Measurements from ENCODE around the gene KCNQ1.

Gene KCNQ1

DNA sequence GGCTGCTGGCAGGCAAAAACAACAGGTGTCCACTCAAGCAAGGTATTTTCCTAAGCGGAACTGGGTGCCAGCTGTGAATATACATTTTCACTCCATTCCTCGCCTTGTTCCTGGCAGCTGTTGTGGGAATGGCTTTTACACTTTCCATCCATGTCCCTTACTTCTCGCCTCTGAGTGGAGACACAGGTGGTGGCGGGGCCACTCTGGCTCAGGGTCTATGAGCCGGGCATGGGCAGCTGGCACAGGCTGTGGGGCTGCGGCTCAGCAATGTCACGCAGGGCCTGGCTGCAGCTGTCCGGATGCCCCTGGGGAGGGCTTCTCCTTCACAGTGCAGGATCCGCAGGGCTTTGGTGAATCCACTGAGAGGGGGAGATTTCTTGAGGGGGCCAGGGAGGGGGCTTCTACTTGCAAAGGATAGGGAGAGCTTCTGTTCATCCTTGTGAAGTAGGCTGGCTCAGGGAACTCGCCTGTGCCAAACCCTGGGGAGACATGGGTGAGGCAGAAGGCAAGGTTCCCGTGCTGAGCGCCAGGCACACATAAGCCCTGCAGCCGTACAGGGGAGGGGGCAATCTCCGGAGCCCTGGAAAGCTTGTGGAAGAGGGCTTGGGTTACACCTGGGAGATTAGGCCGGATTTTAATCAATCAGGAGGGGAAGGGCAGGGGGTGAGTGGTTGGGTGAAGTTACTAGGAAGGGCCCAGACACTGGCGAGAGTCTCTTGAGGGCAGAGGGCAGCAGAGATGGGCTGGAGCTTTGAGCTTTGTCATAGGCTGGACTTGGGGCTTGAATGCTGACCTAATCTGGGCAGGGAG is 209.3 kb downstream of the KCNQ1 start:
- no peak for FAIRE-seq
- TF ChIP-seq POLR2A (IDR thresholded peaks at IDR 0.05; ENCODE audit: low read depth, low read length) (no peak), TAF1 (IDR thresholded peaks at IDR 0.05; ENCODE audit: borderline replicate concordance, low read depth, low read length) (no peak), POLR2AphosphoS5 (IDR thresholded peaks at IDR 0.05; ENCODE audit: low read depth, low read length) (no peak)
- no peak for DNase-seq (ENCODE audit: insufficient read length)

DNA sequence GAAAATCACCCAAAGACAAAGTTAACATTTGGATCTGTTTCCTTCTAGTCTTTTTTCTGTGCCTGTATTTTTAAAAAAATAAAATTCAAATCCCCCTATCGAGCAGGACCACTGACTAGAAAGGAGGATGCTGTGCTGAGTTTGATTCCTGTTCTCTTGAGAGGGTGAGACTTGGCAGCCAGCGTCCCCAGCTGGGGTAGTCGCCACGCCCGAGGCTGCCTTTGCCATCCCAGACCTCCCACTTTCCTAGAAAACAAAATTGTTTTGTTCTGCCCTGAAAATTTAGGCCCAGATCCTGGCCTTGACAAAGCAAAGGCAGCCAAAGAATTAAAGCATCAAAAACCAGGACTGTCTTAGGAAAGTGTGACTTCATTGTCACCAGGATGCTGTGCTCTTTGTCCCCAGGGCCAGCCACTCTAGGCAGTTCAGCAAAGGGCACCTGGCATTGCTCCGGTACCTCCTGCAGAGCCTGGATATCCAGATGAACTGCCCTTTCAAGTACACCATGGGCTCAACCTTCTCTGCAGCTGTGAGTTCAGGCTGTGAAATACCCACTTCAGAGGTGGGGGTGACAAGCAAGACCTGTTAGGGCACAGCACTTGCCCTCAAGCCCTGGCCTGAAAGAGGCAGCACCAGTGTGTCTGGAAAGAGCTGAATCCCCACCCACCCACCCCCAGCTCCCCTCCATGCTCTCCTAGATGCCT is 210.4 kb downstream of the KCNQ1 start:
- DNase-seq (ENCODE audit: insufficient read length) (no peak), FAIRE-seq (no peak)
- TF ChIP-seq TAF1 (IDR thresholded peaks at IDR 0.05; ENCODE audit: borderline replicate concordance, low read depth, low read length): no peak
- no peak for TF ChIP-seq POLR2A (IDR thresholded peaks at IDR 0.05; ENCODE audit: low read depth, low read length)
- TF ChIP-seq POLR2AphosphoS5 (IDR thresholded peaks at IDR 0.05; ENCODE audit: low read depth, low read length): no peak

DNA sequence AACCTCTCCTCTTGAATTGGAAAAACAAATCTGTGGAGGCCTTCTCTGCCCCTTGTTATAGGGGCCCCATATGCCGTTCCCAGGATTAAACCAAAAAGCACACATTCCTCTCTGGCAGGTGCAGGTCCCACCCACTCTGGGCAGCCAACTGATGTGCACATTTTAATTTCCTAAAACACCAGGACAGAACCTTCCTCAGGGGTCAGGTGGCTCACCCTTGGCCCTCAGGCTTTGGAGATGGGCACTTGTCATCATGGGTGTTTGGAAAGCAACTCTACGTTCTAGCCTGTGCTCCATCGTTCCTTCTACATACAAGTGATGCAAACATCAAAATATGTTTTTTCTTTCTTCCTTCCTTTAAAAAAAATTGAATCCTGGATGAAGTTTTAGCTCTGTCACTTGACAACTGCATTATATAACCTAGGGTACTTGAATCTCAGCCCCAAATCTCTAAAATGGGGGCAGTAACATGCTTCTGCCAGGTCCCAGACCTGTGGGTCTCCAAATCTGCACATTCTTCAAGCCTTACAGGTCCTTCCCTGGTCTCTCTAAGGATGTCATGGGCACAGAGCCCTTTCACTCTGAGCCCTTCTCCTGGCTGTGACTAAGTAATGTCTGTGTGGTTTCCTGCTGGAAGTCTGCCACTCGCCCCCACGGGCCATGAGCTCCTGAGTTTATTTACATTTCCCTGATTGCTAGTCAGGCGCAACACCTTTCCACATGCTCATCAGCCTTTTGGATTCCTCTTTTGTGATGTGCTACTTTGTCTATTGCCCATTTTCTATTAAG is 211.2 kb downstream of the KCNQ1 start:
- FAIRE-seq: no peak
- DNase-seq (ENCODE audit: insufficient read length): no peak

DNA sequence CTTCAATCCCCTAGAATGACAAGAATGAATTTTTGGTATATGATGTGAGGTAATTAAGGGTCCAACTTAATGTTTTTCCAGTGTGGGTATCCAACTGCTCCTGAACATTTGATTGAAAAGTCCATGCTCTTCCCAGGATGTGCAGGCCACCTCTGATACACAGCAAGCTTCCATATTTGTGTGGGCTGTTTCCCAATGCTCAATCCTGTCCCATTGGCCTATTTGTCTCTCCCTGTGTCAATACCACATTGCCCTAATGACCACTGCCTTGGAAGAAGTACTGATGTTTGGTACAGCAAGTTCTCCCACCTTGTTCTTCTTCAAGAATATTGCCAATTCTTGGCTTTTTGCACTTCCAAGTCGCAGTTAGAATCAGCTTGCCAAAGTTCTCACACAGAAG is 212.1 kb downstream of the KCNQ1 start:
- DNase-seq (ENCODE audit: insufficient read length) (no peak), FAIRE-seq (no peak)
- no peak for TF ChIP-seq POLR2A (IDR thresholded peaks at IDR 0.05; ENCODE audit: low read depth, low read length)
- TF ChIP-seq TAF1 (IDR thresholded peaks at IDR 0.05; ENCODE audit: borderline replicate concordance, low read depth, low read length): no peak
- no peak for TF ChIP-seq POLR2AphosphoS5 (IDR thresholded peaks at IDR 0.05; ENCODE audit: low read depth, low read length)

More for the DNA sequence above, 211.2 kb downstream of the KCNQ1 start:
- TF ChIP-seq TAF1 (IDR thresholded peaks at IDR 0.05; ENCODE audit: borderline replicate concordance, low read depth, low read length) (no peak), POLR2AphosphoS5 (IDR thresholded peaks at IDR 0.05; ENCODE audit: low read depth, low read length) (no peak), POLR2A (IDR thresholded peaks at IDR 0.05; ENCODE audit: low read depth, low read length) (no peak)

DNA sequence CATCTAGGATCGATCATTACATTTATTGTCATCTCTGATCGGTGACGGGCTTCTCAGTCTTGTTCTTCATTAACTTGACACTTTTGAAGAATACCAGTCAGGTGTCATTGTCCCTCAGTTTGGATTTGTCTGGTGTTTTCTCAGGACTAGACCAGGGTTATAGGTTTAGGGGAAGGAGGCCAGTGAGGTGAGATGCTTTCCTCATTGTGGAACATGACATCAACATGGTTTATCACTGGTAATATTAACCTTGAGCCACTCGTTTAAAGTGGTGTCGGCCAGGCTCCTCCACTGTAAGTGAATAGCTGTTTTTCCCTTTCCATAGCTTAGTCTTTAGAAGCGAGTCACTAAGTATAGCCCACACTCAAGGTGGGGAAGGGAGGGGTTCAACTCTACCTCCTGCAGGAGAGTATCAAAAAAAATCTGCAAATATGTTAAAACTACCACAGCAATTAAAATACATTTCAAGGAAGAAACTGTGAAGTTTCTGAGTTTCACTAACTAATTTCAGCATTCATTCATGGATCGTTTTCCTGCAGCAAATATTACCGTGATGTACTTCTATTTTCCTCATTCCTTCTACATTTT is 213.0 kb downstream of the KCNQ1 start:
- TF ChIP-seq TAF1 (IDR thresholded peaks at IDR 0.05; ENCODE audit: borderline replicate concordance, low read depth, low read length): no peak
- TF ChIP-seq POLR2AphosphoS5 (IDR thresholded peaks at IDR 0.05; ENCODE audit: low read depth, low read length): no peak
- no peak for TF ChIP-seq POLR2A (IDR thresholded peaks at IDR 0.05; ENCODE audit: low read depth, low read length)
- DNase-seq (ENCODE audit: insufficient read length) (no peak), FAIRE-seq (no peak)

DNA sequence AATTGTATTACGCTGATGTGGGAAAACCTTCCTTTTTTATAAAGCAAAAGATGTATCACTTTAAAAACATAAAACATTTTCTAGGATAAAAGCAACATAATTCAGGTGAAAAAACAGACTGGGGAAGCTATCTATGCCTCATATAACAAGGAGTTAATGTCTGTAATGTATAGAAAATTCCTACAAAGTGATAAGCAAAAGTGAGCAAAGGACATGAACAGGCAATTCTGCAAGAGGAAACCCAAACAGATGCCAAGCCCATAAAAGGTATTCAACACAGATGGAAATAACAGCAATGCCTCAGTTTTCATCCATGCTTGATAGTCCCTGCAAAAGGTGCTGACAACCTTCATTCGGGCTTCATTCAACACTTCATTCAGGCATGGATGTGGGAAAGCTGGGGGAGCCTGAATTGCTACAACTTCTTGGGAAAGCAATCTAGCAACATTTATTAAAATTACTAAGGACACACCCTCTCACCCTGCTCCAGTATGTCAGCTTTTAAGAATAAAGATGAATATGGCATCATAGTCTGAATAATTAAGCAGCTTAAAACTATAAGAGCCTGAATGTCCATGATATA is 215.6 kb downstream of the KCNQ1 start:
- no peak for FAIRE-seq
- TF ChIP-seq POLR2AphosphoS5 (IDR thresholded peaks at IDR 0.05; ENCODE audit: low read depth, low read length) (no peak), TAF1 (IDR thresholded peaks at IDR 0.05; ENCODE audit: borderline replicate concordance, low read depth, low read length) (no peak), POLR2A (IDR thresholded peaks at IDR 0.05; ENCODE audit: low read depth, low read length) (no peak)
- DNase-seq (ENCODE audit: insufficient read length): no peak

DNA sequence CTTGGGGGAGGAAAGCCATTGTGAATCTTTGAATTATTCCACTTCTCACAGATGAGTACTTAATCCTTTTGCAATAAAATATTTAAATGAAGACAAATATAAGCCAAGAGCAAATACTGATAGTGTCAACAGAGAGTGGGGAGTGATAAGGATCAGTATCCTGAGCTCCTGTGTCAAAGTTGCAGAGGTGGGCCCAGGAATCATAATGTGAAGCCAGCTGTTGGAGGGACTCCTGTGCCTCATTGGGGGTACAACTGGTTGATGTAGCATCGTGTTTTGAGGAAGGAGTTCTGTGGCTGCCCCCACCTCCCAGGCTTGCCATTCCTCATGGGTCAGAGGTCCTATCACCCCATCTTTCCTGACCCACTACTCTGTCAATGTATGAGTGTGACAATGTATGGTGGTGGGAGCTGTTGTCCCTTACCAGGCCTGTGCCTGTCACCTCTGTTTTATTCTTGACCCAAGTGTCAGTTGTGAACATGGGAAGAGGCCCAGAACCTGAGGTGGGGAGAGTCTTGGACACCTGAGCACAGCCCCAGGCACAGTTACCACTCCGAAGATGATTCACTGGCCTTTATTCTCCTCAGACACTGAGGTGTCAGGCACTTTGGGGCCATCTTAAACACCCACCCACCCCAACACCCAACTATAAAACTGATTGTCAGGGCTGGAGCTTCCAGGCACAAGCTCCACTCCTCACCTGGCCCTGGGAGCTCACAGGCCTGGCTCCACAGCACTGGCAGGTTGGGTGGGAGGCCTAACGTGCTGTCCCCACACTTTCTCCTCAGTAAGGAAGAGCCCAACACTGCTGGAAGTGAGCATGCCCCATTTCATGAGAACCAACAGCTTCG is 216.6 kb downstream of the KCNQ1 start:
- TF ChIP-seq TAF1 (IDR thresholded peaks at IDR 0.05; ENCODE audit: borderline replicate concordance, low read depth, low read length) (no peak), POLR2AphosphoS5 (IDR thresholded peaks at IDR 0.05; ENCODE audit: low read depth, low read length) (no peak), POLR2A (IDR thresholded peaks at IDR 0.05; ENCODE audit: low read depth, low read length) (no peak)
- FAIRE-seq (no peak), DNase-seq (ENCODE audit: insufficient read length) (no peak)

DNA sequence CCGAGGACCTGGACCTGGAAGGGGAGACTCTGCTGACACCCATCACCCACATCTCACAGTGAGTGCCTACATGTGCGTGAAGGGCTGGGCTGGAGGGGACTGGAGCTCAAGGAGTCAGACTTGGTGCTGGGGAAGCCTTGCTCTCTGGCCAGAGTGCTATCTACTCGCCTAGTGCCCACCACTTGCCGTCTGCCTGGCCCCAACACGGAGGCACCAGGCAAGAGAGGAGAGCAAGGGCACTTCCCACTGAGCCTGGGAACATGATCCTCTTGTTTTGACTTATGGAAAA is 217.2 kb downstream of the KCNQ1 start:
- FAIRE-seq: no peak
- no peak for DNase-seq (ENCODE audit: insufficient read length)
- TF ChIP-seq POLR2A (IDR thresholded peaks at IDR 0.05; ENCODE audit: low read depth, low read length) (no peak), POLR2AphosphoS5 (IDR thresholded peaks at IDR 0.05; ENCODE audit: low read depth, low read length) (no peak), TAF1 (IDR thresholded peaks at IDR 0.05; ENCODE audit: borderline replicate concordance, low read depth, low read length) (no peak)

DNA sequence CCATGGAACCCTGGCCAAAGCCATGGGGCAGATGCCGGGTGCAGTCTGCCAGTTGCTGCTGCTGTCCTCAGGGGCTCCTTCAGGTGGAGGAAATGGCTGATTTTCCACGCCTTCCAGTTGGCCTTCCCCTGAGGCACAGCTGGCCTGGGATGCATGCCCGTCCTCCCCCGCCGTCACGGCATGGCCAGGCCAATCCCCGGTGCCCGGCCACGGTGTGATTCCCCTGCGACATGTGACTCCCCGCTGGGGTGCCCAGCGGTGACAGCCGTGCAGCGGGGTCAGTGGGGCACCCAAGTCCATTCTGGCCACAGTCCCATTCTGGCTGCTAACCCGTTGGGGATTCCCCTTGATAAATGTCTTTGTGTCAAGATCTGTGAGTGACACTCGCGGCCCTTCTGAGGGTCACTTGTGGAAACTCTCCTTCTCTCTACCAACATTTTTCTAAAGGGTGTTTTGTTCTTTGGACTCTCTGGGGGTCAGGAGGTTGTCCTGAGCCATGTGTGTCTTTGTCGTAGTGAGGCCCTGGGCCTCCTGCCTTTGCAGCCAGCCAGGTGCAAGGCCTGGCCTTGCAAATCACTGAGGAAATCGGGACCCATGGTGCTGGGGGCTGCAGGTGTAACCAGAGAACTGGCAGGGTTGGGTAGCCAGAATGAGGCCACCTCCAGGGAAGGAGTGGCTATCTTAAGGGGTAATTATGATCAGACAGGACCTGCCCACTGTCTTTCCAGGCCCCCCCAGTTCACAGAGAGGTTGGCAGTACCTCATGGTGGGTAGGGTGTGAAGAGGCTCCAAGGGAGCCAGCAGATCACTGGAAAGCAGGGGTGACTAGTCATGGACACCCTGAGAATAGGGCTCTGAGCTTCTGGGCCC is 217.9 kb downstream of the KCNQ1 start:
- DNase-seq (ENCODE audit: insufficient read length) (no peak), FAIRE-seq (no peak)
- TF ChIP-seq TAF1 (IDR thresholded peaks at IDR 0.05; ENCODE audit: borderline replicate concordance, low read depth, low read length): no peak
- no peak for TF ChIP-seq POLR2A (IDR thresholded peaks at IDR 0.05; ENCODE audit: low read depth, low read length)
- TF ChIP-seq POLR2AphosphoS5 (IDR thresholded peaks at IDR 0.05; ENCODE audit: low read depth, low read length): no peak

Data from GM12892 (cell line).